ENCODE data around the gene MBOAT2.
"Not testable (repeated sequence)": the region's sequence is repeated elsewhere in the genome, so short reads cannot be mapped to it uniquely, and the experiment has no call there.

Gene MBOAT2

DNA sequence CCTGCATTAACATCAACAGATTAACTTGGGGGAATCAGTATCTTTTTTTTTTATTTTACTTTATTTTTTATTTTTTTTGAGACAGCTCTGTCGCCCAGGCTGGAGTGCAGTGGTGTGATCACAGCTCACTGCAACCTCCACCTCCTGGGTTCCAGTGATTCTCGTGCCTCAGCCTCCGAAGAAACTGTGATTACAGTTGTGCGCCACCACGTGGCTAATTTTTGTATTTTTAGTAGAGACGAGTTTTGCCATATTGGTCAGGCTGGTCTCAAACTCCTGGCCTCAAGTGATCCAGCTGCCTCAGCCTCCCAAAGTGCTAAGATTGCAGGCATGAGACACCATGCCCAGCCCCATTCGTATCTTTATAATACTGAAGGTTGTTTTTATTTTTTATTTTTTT is 99.6 kb downstream of the MBOAT2 start:
- not testable (repeated sequence) for H3K4me3 ChIP-seq (ENCODE audit: insufficient read depth, low read depth, low read length); H3K27ac ChIP-seq (ENCODE audit: insufficient read depth, low read depth, low read length, poor library complexity, severe bottlenecking); H3K27me3 ChIP-seq (ENCODE audit: control insufficient read depth, insufficient read depth, low read length, poor library complexity, severe bottlenecking); H3K4me1 ChIP-seq (ENCODE audit: control insufficient read depth, insufficient read depth, low read length); H3K9me3 ChIP-seq (ENCODE audit: control insufficient read depth, low read length); H3K36me3 ChIP-seq (ENCODE audit: control insufficient read depth, insufficient read depth, low read length)
- 93 to 98% methylated on average over 7 of the region's 7 CpGs for WGBS, 2 experiments

DNA sequence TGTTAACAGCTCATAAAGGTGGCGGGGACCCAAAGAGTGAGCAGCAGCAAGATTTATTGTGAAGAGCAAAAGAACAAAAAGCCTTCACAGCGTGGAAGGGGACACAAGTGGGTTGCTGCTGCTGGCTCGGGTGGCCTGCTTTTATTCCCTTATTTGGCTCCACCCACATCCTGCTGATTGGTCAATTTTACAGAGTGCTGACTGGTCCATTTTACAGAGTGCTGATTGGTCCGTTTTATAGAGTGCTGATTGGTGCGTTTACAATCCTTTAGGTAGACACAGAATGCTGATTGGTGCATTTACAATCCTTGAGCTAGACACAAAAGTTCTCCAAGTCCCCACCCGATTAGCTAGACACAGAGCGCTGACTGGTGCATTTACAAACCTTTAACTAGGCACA is 100.7 kb downstream of the MBOAT2 start:
- not testable (repeated sequence) for H3K27ac ChIP-seq (ENCODE audit: insufficient read depth, low read depth, low read length, poor library complexity, severe bottlenecking); H3K9me3 ChIP-seq (ENCODE audit: control insufficient read depth, low read length); H3K27me3 ChIP-seq (ENCODE audit: control insufficient read depth, insufficient read depth, low read length, poor library complexity, severe bottlenecking); H3K4me1 ChIP-seq (ENCODE audit: control insufficient read depth, insufficient read depth, low read length); H3K36me3 ChIP-seq (ENCODE audit: control insufficient read depth, insufficient read depth, low read length); H3K4me3 ChIP-seq (ENCODE audit: insufficient read depth, low read depth, low read length)
- 94 to 95% methylated on average over 7 of the region's 7 CpGs for WGBS, 2 experiments

DNA sequence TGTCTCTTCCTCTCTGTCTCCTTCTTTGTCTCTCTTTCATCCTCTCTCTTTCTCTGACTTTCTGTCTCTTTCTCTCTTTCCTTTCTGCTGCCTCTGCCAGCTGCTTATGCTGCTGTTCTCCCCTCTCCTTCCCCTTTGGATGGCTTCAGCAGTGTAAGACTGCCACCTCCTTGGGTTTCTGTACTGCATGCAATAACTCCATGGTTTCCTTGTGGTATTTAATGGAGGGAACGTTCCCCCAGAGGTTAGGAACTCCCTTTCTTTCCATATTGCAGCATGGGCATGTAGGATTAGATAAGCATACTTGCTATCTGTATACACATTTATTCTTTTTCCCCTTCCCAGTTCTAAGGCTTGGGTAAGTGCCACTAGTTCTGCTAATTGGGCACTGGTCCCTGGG is 106.3 kb downstream of the MBOAT2 start:
- H3K9me3 ChIP-seq (ENCODE audit: control insufficient read depth, low read length); H3K4me3 ChIP-seq (ENCODE audit: insufficient read depth, low read depth, low read length); H3K27ac ChIP-seq (ENCODE audit: insufficient read depth, low read depth, low read length, poor library complexity, severe bottlenecking); H3K36me3 ChIP-seq (ENCODE audit: control insufficient read depth, insufficient read depth, low read length); H3K27me3 ChIP-seq (ENCODE audit: control insufficient read depth, insufficient read depth, low read length, poor library complexity, severe bottlenecking); H3K4me1 ChIP-seq (ENCODE audit: control insufficient read depth, insufficient read depth, low read length): not testable (repeated sequence)
- 83% methylated on average over 1 of the region's 1 CpG; no CpG with 5 or more reads in 1 of the 2 experiments for WGBS, 2 experiments

DNA sequence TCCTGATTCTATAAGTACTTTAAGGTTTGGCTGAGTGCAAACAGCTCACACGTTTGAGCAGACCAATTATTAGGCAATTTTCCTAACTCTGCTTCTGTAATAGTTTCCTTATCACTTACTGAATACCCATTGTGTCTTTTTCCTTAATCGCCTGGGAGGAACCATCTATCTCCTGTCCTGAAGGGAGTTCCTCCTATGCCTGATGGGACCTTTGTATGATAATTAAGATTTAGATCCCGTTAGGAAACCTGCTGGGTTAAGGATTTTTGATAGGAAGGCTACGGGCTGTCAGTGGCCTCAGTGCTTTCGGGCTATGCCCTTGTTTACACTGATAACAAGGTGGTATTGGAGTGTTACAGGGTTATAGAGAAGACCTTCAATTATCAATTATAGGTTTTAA is 106.8 kb downstream of the MBOAT2 start:
- H3K4me3 ChIP-seq (ENCODE audit: insufficient read depth, low read depth, low read length); H3K9me3 ChIP-seq (ENCODE audit: control insufficient read depth, low read length); H3K4me1 ChIP-seq (ENCODE audit: control insufficient read depth, insufficient read depth, low read length); H3K36me3 ChIP-seq (ENCODE audit: control insufficient read depth, insufficient read depth, low read length); H3K27me3 ChIP-seq (ENCODE audit: control insufficient read depth, insufficient read depth, low read length, poor library complexity, severe bottlenecking); H3K27ac ChIP-seq (ENCODE audit: insufficient read depth, low read depth, low read length, poor library complexity, severe bottlenecking): not testable (repeated sequence)
- WGBS, 2 experiments: 83 to 95% methylated on average over 3 of the region's 5 CpGs

DNA sequence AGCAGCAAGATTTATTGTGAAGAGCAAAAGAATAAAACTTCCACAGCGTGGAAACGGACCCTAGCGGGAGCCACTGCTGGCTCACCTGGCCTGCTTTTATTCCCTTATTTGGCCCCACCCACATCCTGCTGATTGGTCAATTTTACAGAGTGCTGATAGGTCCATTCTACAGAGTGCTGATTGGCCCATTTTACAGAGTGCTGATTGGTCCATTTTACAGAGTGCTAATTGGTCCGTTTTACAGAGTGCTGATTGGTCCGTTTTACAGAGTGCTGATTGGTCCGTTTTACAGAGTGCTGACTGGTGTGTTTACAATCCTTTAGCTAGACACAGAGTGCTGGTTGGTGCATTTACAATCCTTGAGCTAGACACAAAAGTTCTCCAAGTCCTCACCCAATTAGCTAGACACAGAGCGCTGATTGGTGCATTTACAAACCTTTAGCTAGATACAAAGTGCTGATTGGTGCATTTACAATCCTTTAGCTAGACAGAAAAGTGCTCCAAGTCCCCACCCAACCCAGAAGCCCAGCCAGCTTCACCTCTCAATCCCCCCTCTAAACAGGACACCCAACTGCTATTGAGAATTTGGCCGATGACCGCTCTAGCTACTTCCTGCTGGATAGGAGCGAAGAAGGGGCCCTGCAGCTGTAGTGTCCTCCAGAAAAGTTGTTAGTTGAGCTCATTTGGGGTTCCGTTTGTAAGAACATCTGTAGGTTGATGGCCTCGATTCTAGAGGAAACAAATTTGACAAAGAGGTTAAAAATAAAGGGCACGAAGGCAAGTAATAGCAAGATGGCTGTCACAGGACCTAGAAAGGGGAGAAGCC is 108.2 kb downstream of the MBOAT2 start:
- H3K27ac ChIP-seq (ENCODE audit: insufficient read depth, low read depth, low read length, poor library complexity, severe bottlenecking); H3K9me3 ChIP-seq (ENCODE audit: control insufficient read depth, low read length); H3K4me1 ChIP-seq (ENCODE audit: control insufficient read depth, insufficient read depth, low read length); H3K36me3 ChIP-seq (ENCODE audit: control insufficient read depth, insufficient read depth, low read length); H3K4me3 ChIP-seq (ENCODE audit: insufficient read depth, low read depth, low read length); H3K27me3 ChIP-seq (ENCODE audit: control insufficient read depth, insufficient read depth, low read length, poor library complexity, severe bottlenecking): not testable (repeated sequence)
- 94 to 95% methylated on average over 13 of the region's 13 CpGs for WGBS, 2 experiments

DNA sequence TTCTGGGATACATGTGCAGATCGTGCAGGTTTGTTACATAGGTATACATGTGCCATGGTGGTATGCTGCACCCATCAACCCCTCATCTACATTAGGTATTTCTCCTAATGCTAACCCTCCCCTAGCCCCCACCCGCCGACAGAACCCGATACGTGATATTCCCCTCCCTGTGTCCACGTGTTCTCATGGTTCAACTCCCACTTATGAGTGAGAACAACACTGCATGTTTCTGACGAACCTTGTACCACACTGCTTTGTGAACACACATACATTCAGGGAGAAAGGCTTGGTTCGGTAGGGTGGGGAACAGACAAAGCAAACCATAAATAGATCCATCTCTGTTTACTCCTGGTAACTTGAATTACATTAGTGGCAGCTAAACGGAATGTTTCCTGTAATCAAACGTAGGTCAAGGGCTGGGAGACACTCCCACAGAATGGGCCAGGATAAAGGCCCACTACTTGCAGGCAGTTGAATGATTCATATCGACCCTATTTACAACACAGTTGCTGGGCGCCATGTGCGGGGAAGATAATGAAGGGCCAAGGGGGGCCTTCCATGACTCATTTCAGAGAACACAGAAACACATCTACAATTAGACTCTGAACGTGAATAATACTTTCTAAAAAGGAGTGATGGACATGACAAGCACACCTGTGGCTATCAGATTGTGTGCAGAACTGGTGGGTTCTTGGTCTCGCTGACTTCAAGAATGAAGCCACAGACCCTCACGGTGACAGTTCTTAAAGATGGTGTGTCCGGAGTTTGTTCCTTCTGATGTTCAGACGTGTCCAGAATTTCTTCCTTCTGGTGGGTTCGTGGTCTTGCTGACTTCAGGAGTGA is 109.3 kb downstream of the MBOAT2 start:
- no peak overlapping the region for H3K27ac ChIP-seq (ENCODE audit: insufficient read depth, low read depth, low read length, poor library complexity, severe bottlenecking)
- 93% methylated on average over 19 of the region's 19 CpGs for WGBS, 2 experiments

DNA sequence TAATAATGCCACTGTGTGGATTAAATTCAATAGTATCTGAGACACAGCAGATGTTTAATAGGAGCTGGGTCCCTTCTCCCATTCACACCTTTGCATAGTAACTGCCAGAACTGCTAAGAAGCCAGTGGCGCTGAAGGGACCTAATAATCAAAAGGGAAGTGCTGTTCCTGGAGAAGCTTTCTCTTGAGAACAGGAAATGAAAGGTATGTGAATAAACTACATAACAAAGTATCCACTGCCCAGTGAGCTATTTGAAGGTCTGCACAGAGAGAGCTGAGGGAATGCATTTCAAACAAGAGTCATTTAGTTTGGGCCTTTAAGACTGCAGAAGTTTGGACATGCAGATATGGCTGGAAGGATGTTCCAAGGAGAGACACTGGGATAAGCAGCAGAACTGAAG is 110.0 kb downstream of the MBOAT2 start:
- no peak overlapping the region for H3K4me3 ChIP-seq (ENCODE audit: insufficient read depth, low read depth, low read length)
- WGBS, 2 experiments: 78% methylated on average over 1 of the region's 1 CpG; no CpG with 5 or more reads in 1 of the 2 experiments
- H3K9me3 ChIP-seq (ENCODE audit: control insufficient read depth, low read length): no peaks in the 10 kb centered on the region
- no peaks in the 10 kb centered on the region for H3K27me3 ChIP-seq (ENCODE audit: control insufficient read depth, insufficient read depth, low read length, poor library complexity, severe bottlenecking)
- no peaks in the 10 kb centered on the region for H3K4me1 ChIP-seq (ENCODE audit: control insufficient read depth, insufficient read depth, low read length)
- no peak overlapping the region for H3K27ac ChIP-seq (ENCODE audit: insufficient read depth, low read depth, low read length, poor library complexity, severe bottlenecking)
- H3K36me3 ChIP-seq (ENCODE audit: control insufficient read depth, insufficient read depth, low read length): peaks cover 10% of the 10 kb centered on the region

More for the DNA sequence above, 109.3 kb downstream of the MBOAT2 start:
- Histone ChIP-seq H3K4me1 (ENCODE audit: control insufficient read depth, insufficient read depth, low read length) (no peaks in the 10 kb centered on the region), H3K4me3 (ENCODE audit: insufficient read depth, low read depth, low read length) (no peak overlapping the region), H3K27me3 (ENCODE audit: control insufficient read depth, insufficient read depth, low read length, poor library complexity, severe bottlenecking) (no peaks in the 10 kb centered on the region), H3K9me3 (ENCODE audit: control insufficient read depth, low read length) (no peaks in the 10 kb centered on the region), H3K36me3 (ENCODE audit: control insufficient read depth, insufficient read depth, low read length) (peaks cover 10% of the 10 kb centered on the region)

DNA sequence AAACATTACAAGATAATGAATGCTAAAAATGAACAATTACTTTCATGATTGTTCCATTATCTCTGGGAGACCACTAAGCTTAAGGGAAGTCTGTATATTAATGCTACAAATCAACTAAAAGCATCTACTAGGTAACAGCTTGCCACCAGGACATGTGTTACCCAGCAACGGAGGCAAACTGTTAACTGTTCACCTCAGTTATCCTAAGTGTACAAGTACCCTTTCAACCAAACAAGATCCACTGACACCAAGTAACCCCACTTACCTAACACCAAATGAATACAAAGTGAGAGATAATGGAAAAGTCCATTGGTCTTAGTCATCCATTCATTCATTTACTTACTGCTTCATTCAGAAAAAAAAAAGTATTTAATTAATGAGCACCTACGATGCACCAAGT is 111.4 kb downstream of the MBOAT2 start:
- Histone ChIP-seq H3K4me3 (ENCODE audit: insufficient read depth, low read depth, low read length) (no peak overlapping the region), H3K27ac (ENCODE audit: insufficient read depth, low read depth, low read length, poor library complexity, severe bottlenecking) (no peak overlapping the region)
- 90 to 100% methylated on average over 2 of the region's 2 CpGs for whole genome bisulfite sequencing, 2 experiments

DNA sequence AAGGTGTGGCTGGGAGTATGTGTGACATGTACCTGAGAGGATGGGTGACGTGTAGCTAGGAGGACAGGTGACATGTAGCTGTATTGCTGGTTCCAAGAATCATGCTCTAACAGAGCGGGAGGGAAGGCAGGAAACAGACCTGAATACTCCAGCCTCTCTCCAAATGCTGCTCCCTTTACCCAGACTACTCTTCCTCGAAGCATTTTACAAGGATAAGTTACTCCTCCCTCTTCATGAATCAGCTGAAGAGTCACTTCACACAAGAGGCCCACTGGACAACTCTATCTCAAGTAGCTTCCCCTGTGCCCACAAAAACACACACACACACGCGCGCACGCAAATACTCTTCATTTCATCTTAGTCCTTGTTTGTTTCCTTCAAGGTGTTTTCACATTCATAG is 113.5 kb downstream of the MBOAT2 start:
- Histone ChIP-seq H3K27me3 (ENCODE audit: control insufficient read depth, insufficient read depth, low read length, poor library complexity, severe bottlenecking) (no peaks in the 10 kb centered on the region), H3K4me1 (ENCODE audit: control insufficient read depth, insufficient read depth, low read length) (peaks cover 5% of the 10 kb centered on the region), H3K36me3 (ENCODE audit: control insufficient read depth, insufficient read depth, low read length) (peaks cover 2% of the 10 kb centered on the region), H3K27ac (ENCODE audit: insufficient read depth, low read depth, low read length, poor library complexity, severe bottlenecking) (no peak overlapping the region), H3K4me3 (ENCODE audit: insufficient read depth, low read depth, low read length) (no peak overlapping the region), H3K9me3 (ENCODE audit: control insufficient read depth, low read length) (no peaks in the 10 kb centered on the region)
- 86 to 96% methylated on average over 7 of the region's 7 CpGs for WGBS, 2 experiments

More for the DNA sequence above, 111.4 kb downstream of the MBOAT2 start:
- Histone ChIP-seq H3K36me3 (ENCODE audit: control insufficient read depth, insufficient read depth, low read length) (peaks cover 10% of the 10 kb centered on the region), H3K9me3 (ENCODE audit: control insufficient read depth, low read length) (no peaks in the 10 kb centered on the region), H3K27me3 (ENCODE audit: control insufficient read depth, insufficient read depth, low read length, poor library complexity, severe bottlenecking) (no peaks in the 10 kb centered on the region), H3K4me1 (ENCODE audit: control insufficient read depth, insufficient read depth, low read length) (peaks cover 4% of the 10 kb centered on the region)

DNA sequence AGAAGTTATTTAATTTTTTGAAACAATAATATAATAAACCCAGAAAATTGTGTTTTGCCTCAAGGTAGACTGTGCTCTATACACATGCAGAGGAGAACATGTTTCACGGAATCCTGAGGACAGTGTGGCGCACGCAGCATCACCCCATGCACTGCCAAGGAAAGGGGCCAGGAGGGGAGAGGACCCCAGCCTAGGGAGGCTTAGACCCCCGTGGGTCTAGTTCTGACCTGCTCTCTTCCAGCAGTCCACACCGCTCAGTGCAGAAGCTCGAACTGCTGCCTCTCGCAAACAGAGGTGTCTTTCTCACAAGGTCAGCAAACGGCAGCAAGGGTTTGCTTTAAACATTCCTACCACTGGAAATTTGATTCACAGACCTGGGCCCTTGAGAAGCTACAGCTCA is 114.5 kb downstream of the MBOAT2 start:
- 89 to 91% methylated on average over 8 of the region's 8 CpGs for WGBS, 2 experiments
- Histone ChIP-seq H3K4me1 (ENCODE audit: control insufficient read depth, insufficient read depth, low read length) (peaks cover 5% of the 10 kb centered on the region), H3K4me3 (ENCODE audit: insufficient read depth, low read depth, low read length) (no peak overlapping the region), H3K36me3 (ENCODE audit: control insufficient read depth, insufficient read depth, low read length) (no peaks in the 10 kb centered on the region), H3K27ac (ENCODE audit: insufficient read depth, low read depth, low read length, poor library complexity, severe bottlenecking) (no peak overlapping the region), H3K27me3 (ENCODE audit: control insufficient read depth, insufficient read depth, low read length, poor library complexity, severe bottlenecking) (no peaks in the 10 kb centered on the region), H3K9me3 (ENCODE audit: control insufficient read depth, low read length) (no peaks in the 10 kb centered on the region)
